Adrenal gland (tissue), 12 donors: Measurements from ENCODE around the gene GUK1. TPM values are rescaled to one million over a fixed set of nuclear protein-coding genes. Genes with fewer than 3 reads are reported as not detected.

Experiments used
- DNase-seq, 7 donors: peaks; one replicate each; pipeline ENCODE4 v3.0.0-alpha.2; 2019 to 2020
- H3K27ac ChIP-seq, 5 donors: fragments of 200-600 bp; sonication (generic) in 4 of 5; 1 replicate in 3 of 5; 2 replicates in 2 of 5; pipeline versions ENCODE4 v1.5.1 to v1.8.0; 2016 to 2020; ENCODE audit warnings: mild to moderate bottlenecking in 1 of 5
- H3K27me3 ChIP-seq: fragments of 200-600 bp; 2 replicates; pipeline ENCODE4 v1.8.0; 2021
- H3K36me3 ChIP-seq, 2 donors: fragments of 200-600 bp; replicated peaks in 1 of 2; 1 replicate in 1 of 2; 2 replicates in 1 of 2; pipeline versions ENCODE4 v1.5.1 to v1.8.0; 2018 to 2022
- H3K4me1 ChIP-seq, 2 donors: fragments of 200-600 bp; replicated peaks in 1 of 2; 1 replicate in 1 of 2; 2 replicates in 1 of 2; pipeline versions ENCODE4 v1.5.1 to v1.8.0; 2018 to 2021
- H3K4me3 ChIP-seq, 4 donors: fragments of 200-600 bp; sonication (generic) in 3 of 4; one replicate each; pipeline ENCODE4 v1.5.1; 2016 to 2018
- H3K9me3 ChIP-seq, 3 donors: fragments of 200-600 bp; sonication (generic) in 1 of 3; replicated peaks in 1 of 3; 1 replicate in 2 of 3; 2 replicates in 1 of 3; pipeline versions ENCODE4 v1.5.1 to v1.8.0; 2016 to 2021
- CTCF ChIP-seq, 6 experiments: fragments of 450-650 bp in 4 of 6; fragments of 200-600 bp in 2 of 6; sonication (generic) in 1 of 6; IDR thresholded peaks; 1 replicate in 5 of 6; 2 replicates in 1 of 6; pipeline versions ENCODE4 v1.5.1 to v1.8.0; 2016 to 2021; ENCODE audit warnings: antibody characterized with exemption in 6 of 6, mild to moderate bottlenecking in 2 of 6, moderate library complexity in 1 of 6
- POLR2A ChIP-seq, 2 donors: fragments of 450-650 bp; IDR thresholded peaks; one replicate each; pipeline ENCODE4 v1.6.1; 2017; ENCODE audit warnings: antibody characterized with exemption in 2 of 2, mild to moderate bottlenecking in 2 of 2, moderate library complexity in 1 of 2
- WGBS, 4 donors: extraction: QIAGEN DNeasy Blood & Tissue Kit in 2 of 4; methylation state at CpG; one replicate each; pipeline versions ENCODE4 v1.1.5 to v1.1.7; 2013 to 2017; 5-methylcytosine and 5-hydroxymethylcytosine counted together
- intact Hi-C, 2 donors: fragments of 100-400 bp; cut with DNase I; formaldehyde crosslinking; loops; one replicate each; pipeline versions ENCODE4 v1.14.1 to v1.15.0; 2022 to 2023
- polyA plus RNA-seq, 3 donors: library from polyadenylated mRNA; stranded (reverse); fragments of 200-250 nt in 2 of 3; fragments of 350-450 nt in 1 of 3; fragmentation: Illumina TruSeq in 1 of 3; extraction: RNeasy Lipid Tissue Mini Kit (QIAGEN cat#74804) in 1 of 3; gene quantifications; one replicate each; pipeline ENCODE4 v1.2.3, GENCODE V29; 2013 to 2014
- total RNA-seq, 9 donors: library from RNA; depleted of rRNA in 4 of 9; stranded (reverse); fragments of >200 nt in 4 of 9; fragments of 120-200 nt in 1 of 9; fragmentation: NEBNext Ultra II Directional in 1 of 9; extraction: Animal tissue kit (Norgen Biotek cat#: 25700) in 1 of 9; gene quantifications; one replicate each; pipeline versions ENCODE4 v1.1.0 to v1.2.4, GENCODE V29; 2013 to 2023
- donor health status: healthy with polysubstance abuse.
- donor health status: Bipolar disorder and iron deficiency.
- donor health status: DM: yes; HTN: yes; CAD: no.
- donor health status: DM: no; HTN: no; CAD: no.
- donor health status: DM: no; HTN: no; CAD: no.
- donor health status: DM: yes; HTN: yes; CAD: no.

GUK1 gene
- total and polyA plus RNA-seq, 12 donors = 42.3 to 427 (median 236) TPM

DNA sequence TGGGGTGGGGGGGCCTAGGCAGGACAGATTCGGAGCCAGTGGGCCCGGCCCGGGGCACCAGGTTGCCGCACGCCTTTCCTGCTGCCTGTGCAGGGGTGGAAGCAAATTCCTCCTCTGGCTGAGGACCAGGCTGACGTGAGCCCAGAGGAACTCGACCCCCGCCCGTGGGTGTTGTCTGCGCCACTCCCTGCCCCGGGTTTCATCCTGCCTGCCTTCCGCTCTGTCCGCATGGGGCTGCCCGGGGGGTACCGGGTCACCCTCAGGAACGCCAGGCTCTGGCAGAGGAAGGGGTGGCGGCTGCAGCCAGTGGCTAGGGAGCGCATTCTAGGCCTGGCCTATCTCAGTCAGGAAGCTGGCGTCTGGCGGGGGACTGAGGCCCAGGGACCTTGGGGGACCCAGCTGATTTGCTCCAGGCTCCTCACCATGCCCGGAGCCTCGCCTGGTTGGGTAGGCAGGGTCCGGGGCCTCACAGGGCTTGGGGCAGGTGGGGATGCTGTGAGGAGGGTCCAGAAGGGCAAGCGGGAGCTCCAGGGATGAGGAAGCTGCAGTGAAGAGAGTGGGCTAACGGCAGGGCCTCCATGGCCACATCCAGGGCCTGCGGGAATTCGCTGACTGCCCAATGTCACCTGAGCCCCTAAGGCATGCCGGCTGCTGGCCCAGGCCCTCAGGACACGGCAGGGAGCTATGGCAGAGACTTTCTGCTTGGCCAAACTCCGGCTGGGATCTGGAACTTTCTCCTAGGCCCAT lies 23.1 kb downstream of the GUK1 start:
- WGBS, 4 donors = 33 to 77% (median 53%) methylated on average over 4 to 30 of the region's 30 CpGs
- Histone ChIP-seq H3K9me3 (no peaks in the 10 kb centered on the region), H3K4me1 (peaks cover 0 to 8% of the 10 kb centered on the region in 2 donors), H3K36me3 (no peaks in the 10 kb centered on the region), H3K27me3 (peaks cover 7% of the 10 kb centered on the region), H3K27ac (peak overlapping the region in 3 of 5 donors; percentile 29 to 98 (median 46)), H3K4me3 (no peak overlapping the region)
- peak; percentile 32 to 77 (median 53) for DNase-seq
- no peak for TF ChIP-seq POLR2A (IDR thresholded peaks at IDR 0.05)
- no peak for TF ChIP-seq CTCF (IDR thresholded peaks at IDR 0.05)
- intact Hi-C loops = no loop called here

GRCh38 chr1:228163776-228164519 lies 23.9 kb downstream of the GUK1 start:
- 85 to 88% (median 86%) methylated on average over 10 of the region's 10 CpGs for WGBS, 4 donors
- intact Hi-C loops = no loop called here
- Histone ChIP-seq H3K4me1 (peaks cover 0 to 8% of the 10 kb centered on the region in 2 donors), H3K27ac (peak overlapping the region in 3 of 5 donors; percentile 29 to 100 (median 98)), H3K4me3 (no peak overlapping the region), H3K27me3 (peaks cover 4% of the 10 kb centered on the region), H3K9me3 (no peaks in the 10 kb centered on the region), H3K36me3 (no peaks in the 10 kb centered on the region)
- no peak for TF ChIP-seq CTCF (IDR thresholded peaks at IDR 0.05)
- TF ChIP-seq POLR2A (IDR thresholded peaks at IDR 0.05) = no peak
- DNase-seq = peak in 2 of 7 donors; percentile 18 to 33

DNA sequence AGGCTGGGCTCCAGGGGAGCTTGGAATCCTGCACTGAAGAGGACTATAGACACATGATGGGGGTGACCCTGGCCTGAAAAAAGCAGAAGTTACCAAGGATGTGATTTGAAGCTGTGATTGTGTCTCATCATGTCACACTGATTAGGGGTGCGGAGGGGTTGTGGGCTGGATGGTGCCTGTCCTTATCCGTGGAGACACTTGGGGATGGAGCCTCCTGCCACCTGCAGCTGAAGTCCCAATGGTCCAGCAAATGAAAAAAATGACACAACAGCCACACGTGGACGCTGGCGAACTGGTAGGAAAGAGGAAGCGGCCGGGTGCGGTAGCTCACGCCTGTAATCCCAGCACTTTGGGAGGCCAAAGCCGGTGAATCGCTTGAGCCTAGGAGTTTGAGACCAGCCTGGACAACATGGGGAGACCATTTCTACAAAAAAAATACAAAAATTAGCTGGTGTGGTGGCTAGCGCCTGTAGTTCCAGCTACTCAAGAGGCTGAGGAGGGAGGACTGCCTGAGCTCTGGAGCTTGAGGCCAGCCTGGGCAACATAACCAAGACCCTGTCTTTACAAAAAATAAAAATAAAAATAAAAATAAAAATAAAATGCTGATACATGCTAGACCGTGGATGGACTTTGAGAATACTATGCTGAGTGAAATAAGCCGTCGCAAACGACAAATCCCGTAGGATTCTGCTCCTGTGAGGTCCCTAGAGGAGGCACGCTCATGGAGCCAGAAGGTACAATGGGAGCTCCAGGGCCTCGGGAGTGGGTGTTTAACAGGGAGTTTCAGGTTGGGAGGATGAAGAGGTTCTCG lies 24.7 kb downstream of the GUK1 start:
- no peaks in the 10 kb centered on the region for H3K36me3 ChIP-seq
- peak in 5 of 7 donors; percentile 22 to 76 (median 43) for DNase-seq
- H3K4me3 ChIP-seq = peak overlapping the region in 2 of 4 donors; percentile 34 to 42
- H3K9me3 ChIP-seq = no peaks in the 10 kb centered on the region
- H3K4me1 ChIP-seq = peaks cover 0 to 8% of the 10 kb centered on the region in 2 donors
- 45 to 51% (median 49%) methylated on average over 20 of the region's 20 CpGs for WGBS, 4 donors
- no peaks in the 10 kb centered on the region for H3K27me3 ChIP-seq
- no peak for TF ChIP-seq CTCF (IDR thresholded peaks at IDR 0.05)
- no peak for TF ChIP-seq POLR2A (IDR thresholded peaks at IDR 0.05)
- peak overlapping the region in 4 of 5 donors; percentile 80 to 100 (median 92) for H3K27ac ChIP-seq
- intact Hi-C loops = no loop called here
